HepG2 (cell line): ENCODE measurements around the gene TJAP1. TPM values are rescaled to one million over a fixed set of nuclear protein-coding genes. Genes with fewer than 3 reads are reported as not detected.
A peak's percentile ranks its signal among the peaks of the same experiment; 100 is the strongest.

Experiments used
- CTCF ChIP-seq: sonication (generic); formaldehyde crosslinking; IDR thresholded peaks from 2 replicates; pipeline ENCODE4 v1.5.0; 2020; ENCODE audit warnings: mild to moderate bottlenecking, missing genetic modification reagents, moderate library complexity
- ELF4 ChIP-seq: sonication (generic); formaldehyde crosslinking; IDR thresholded peaks from 2 replicates; pipeline ENCODE4 v1.5.0; 2020; ENCODE audit warnings: missing genetic modification reagents, mild to moderate bottlenecking, moderate library complexity, borderline replicate concordance
- ETV6 ChIP-seq: sonication (generic); formaldehyde crosslinking; conservative IDR thresholded peaks from 2 replicates; pipeline ENCODE4 v1.4.0; 2020; ENCODE audit warnings: missing genetic modification reagents
- FOXO4 ChIP-seq: sonication (generic); formaldehyde crosslinking; conservative IDR thresholded peaks from 2 replicates; pipeline ENCODE4 v1.8.1; 2023; ENCODE audit warnings: missing genetic modification reagents
- IKZF5 ChIP-seq: IDR thresholded peaks from 2 replicates; pipeline ENCODE4 v1.6.1; 2018; ENCODE audit warnings: missing genetic modification reagents, mild to moderate bottlenecking, missing compliant biosample characterization
- NFE2L1 ChIP-seq: sonication (generic); formaldehyde crosslinking; IDR thresholded peaks from 2 replicates; pipeline ENCODE4 v1.4.0; 2020; ENCODE audit warnings: missing genetic modification reagents, mild to moderate bottlenecking, borderline replicate concordance
- PHF8 ChIP-seq: sonication (generic); formaldehyde crosslinking; IDR thresholded peaks from 2 replicates; pipeline ENCODE4 v1.5.0; 2020; ENCODE audit warnings: missing genetic modification reagents
- PITX1 ChIP-seq: sonication (generic); formaldehyde crosslinking; IDR thresholded peaks from 2 replicates; pipeline ENCODE4 v1.5.1; 2020; ENCODE audit warnings: mild to moderate bottlenecking, missing genetic modification reagents
- SOX13 ChIP-seq, 3 experiments: fragments of 450-650 bp in 1 of 3; sonication (generic) in 1 of 3; formaldehyde crosslinking in 1 of 3; IDR thresholded peaks in 2 of 3; conservative IDR thresholded peaks in 1 of 3; 2 replicates each; pipeline versions ENCODE4 v1.5.0 to v1.6.1; 2016 to 2020; ENCODE audit warnings: antibody characterized with exemption in 1 of 3, mild to moderate bottlenecking in 1 of 3, missing compliant biosample characterization in 1 of 3, missing genetic modification reagents in 1 of 3, moderate library complexity in 1 of 3
- ZFX ChIP-seq: sonication (generic); formaldehyde crosslinking; IDR thresholded peaks from 2 replicates; pipeline ENCODE4 v1.4.0; 2020; ENCODE audit warnings: mild to moderate bottlenecking, low read depth, missing genetic modification reagents, moderate library complexity
- ZNF564 ChIP-seq: sonication (generic); formaldehyde crosslinking; IDR thresholded peaks from 2 replicates; pipeline ENCODE4 v1.8.1; 2023; ENCODE audit warnings: mild to moderate bottlenecking, missing genetic modification reagents
- ZNF574 ChIP-seq: sonication (generic); formaldehyde crosslinking; IDR thresholded peaks from 2 replicates; pipeline ENCODE4 v1.4.0; 2020; ENCODE audit warnings: missing genetic modification reagents
- ZNF609 ChIP-seq: sonication (generic); formaldehyde crosslinking; IDR thresholded peaks from 2 replicates; pipeline ENCODE4 v1.4.0; 2020; ENCODE audit warnings: mild to moderate bottlenecking, missing genetic modification reagents, borderline replicate concordance
- polyA plus RNA-seq, 8 experiments: library from polyadenylated mRNA; depleted of rRNA in 3 of 8; stranded (reverse) in 7 of 8; unstranded in 1 of 8; fragments of >200 nt; fragmentation: Illumina TruSeq in 4 of 8; extraction: Trizol in 4 of 8; gene quantifications; 2 replicates each; pipeline versions ENCODE4 v1.2.1 to v1.2.3, GENCODE V29; 2011 to 2016; ENCODE audit warnings: low read depth in 4 of 8, missing spikeins in 1 of 8, mixed read lengths in 1 of 8; ENCODE audit not compliant: insufficient read depth in 1 of 8
- total RNA-seq, 5 experiments: library from RNA; depleted of rRNA; stranded (reverse); fragments of >200 nt; fragmentation: Illumina TruSeq; extraction: Trizol; gene quantifications; 2 replicates each; pipeline ENCODE4 v1.2.3, GENCODE V29; 2016; ENCODE audit warnings: low read depth in 1 of 5

Gene TJAP1
- total and polyA plus RNA-seq, 2 of the 13 experiments (the other 11 are each of a cell fraction or from before 2014, with no cell fraction given) = 15.7 to 41.6 TPM

GRCh38 chr6:43509142-43509983 lies 32.0 kb downstream of the TJAP1 start (continued):
- 0 out of 2 replicates have a peak, but pooled peaks have one; percentile 10 for TF ChIP-seq ZNF609 (CRISPR knock-in tag)
- TF ChIP-seq PITX1 = peak; percentile 9; the same call in 1 of the 2 replicates
- TF ChIP-seq FOXO4 (CRISPR knock-in tag) = 0 out of 2 replicates have a peak, but pooled peaks have one; percentile 94
- TF ChIP-seq ZNF564 (CRISPR knock-in tag) = 0 out of 2 replicates have a peak, but pooled peaks have one; percentile 23
- TF ChIP-seq CTCF (CRISPR knock-in tag) = peak; percentile 39
- TF ChIP-seq ETV6 = peak; percentile 68; the same call in 1 of the 2 replicates
- 0 out of 2 replicates have a peak, but pooled peaks have one; percentile 22 for TF ChIP-seq PHF8 (CRISPR knock-in tag)
- TF ChIP-seq ZNF574 (CRISPR knock-in tag) = peak; percentile 21; the same call in 1 of the 2 replicates
- TF ChIP-seq ELF4 (CRISPR knock-in tag) = no peak
- TF ChIP-seq NFE2L1 (CRISPR knock-in tag) = 0 out of 2 replicates have a peak, but pooled peaks have one; percentile 75
- no peak for TF ChIP-seq SOX13 (IDR thresholded peaks at IDR 0.05)
- no peak for TF ChIP-seq SOX13 (CRISPR knock-in tag; conservative IDR thresholded peaks at IDR 0.05 in 1 of 2, IDR thresholded peaks at IDR 0.05 in 1 of 2)
- TF ChIP-seq ZFX (CRISPR knock-in tag) = peak; percentile 68
- peak; percentile 40; the same call in 1 of the 2 replicates for TF ChIP-seq IKZF5
